ENCODE data around the gene OR4K14. TPM values are rescaled to one million over a fixed set of nuclear protein-coding genes. Genes with fewer than 3 reads are reported as not detected.

Gene OR4K14
- total RNA-seq, result not detected

GRCh38 chr14:20019257-20019865, at the start of gene OR4K14:
Gene OR4K14, minus strand, starts transcription at chr14:20019307. Its CDS starts 4,114 bp downstream, at chr14:20015193.
- Histone ChIP-seq H3K27ac (no peak within 1 kb of the TSS), H3K9me3 (peaks cover 0 to 4% (median 0%) of the 10 kb centered on the region in 3 donors), H3K4me3 (no peak within 1 kb of the TSS), H3K36me3 (replicated peaks in 1 of 2; ENCODE audit: insufficient read depth in 1 of 2, low read depth in 2 of 2) (no peaks in the 10 kb centered on the region), H3K27me3 (no peaks in the 10 kb centered on the region), H3K4me1 (no peaks in the 10 kb centered on the region)
- TF ChIP-seq POLR2A (IDR thresholded peaks at IDR 0.05), result no peak
- no peak for TF ChIP-seq CTCF (IDR thresholded peaks at IDR 0.05)
- intact Hi-C loops (cut with DNase I), result no loop called here
- DNase-seq (no peak), ATAC-seq (no peak)
- WGBS, 2 donors, result 58 to 59% methylated on average over 2 of the region's 2 CpGs

GRCh38 chr14:20059745-20060144, 40.6 kb upstream of the OR4K14 start, which contains the start of gene OR4L1:
Gene OR4L1, plus strand, starts transcription at chr14:20060045. Its CDS starts 0 bp downstream, at chr14:20060045.
- TF ChIP-seq CTCF (IDR thresholded peaks at IDR 0.05), result no peak
- H3K9me3 ChIP-seq, result no peaks in the 10 kb centered on the region
- H3K4me1 ChIP-seq, result no peaks in the 10 kb centered on the region
- DNase-seq (no peak), ATAC-seq (no peak)
- no peaks in the 10 kb centered on the region for H3K36me3 ChIP-seq (replicated peaks in 1 of 2; ENCODE audit: insufficient read depth in 1 of 2, low read depth in 2 of 2)
- WGBS, 2 donors, result 47 to 52% methylated on average over 2 of the region's 2 CpGs
- H3K27me3 ChIP-seq, result no peaks in the 10 kb centered on the region
- no peak within 1 kb of the TSS for H3K27ac ChIP-seq
- H3K4me3 ChIP-seq, result no peak within 1 kb of the TSS
- intact Hi-C loops (cut with DNase I), result no loop called here

- no peaks in the 10 kb centered on the region for H3K9me3 ChIP-seq
- H3K4me3 ChIP-seq, result no peak overlapping the region
- TF ChIP-seq POLR2A (IDR thresholded peaks at IDR 0.05), result no peak
- no peak for TF ChIP-seq CTCF (IDR thresholded peaks at IDR 0.05)
- DNase-seq (no peak), ATAC-seq (no peak)
- intact Hi-C loops (cut with DNase I), result no loop called here
- H3K4me1 ChIP-seq, result no peaks in the 10 kb centered on the region
- 31 to 41% methylated on average over 1 of the region's 1 CpG for WGBS, 2 donors
- no peak overlapping the region for H3K27ac ChIP-seq
- H3K27me3 ChIP-seq, result no peaks in the 10 kb centered on the region
- no peaks in the 10 kb centered on the region for H3K36me3 ChIP-seq (replicated peaks in 1 of 2; ENCODE audit: insufficient read depth in 1 of 2, low read depth in 2 of 2)
Measured at GRCh38 chr14:20048202-20048601, 29.1 kb upstream of the OR4K14 start.

- no peak for TF ChIP-seq POLR2A (IDR thresholded peaks at IDR 0.05)
- no peak for TF ChIP-seq CTCF (IDR thresholded peaks at IDR 0.05)
- no peaks in the 10 kb centered on the region for H3K36me3 ChIP-seq (replicated peaks in 1 of 2; ENCODE audit: insufficient read depth in 1 of 2, low read depth in 2 of 2)
- WGBS, 2 donors, result 63 to 64% methylated on average over 4 to 5 of the region's 5 CpGs
- no peak overlapping the region for H3K27ac ChIP-seq
- H3K4me1 ChIP-seq, result no peaks in the 10 kb centered on the region
- H3K27me3 ChIP-seq, result no peaks in the 10 kb centered on the region
- no peaks in the 10 kb centered on the region for H3K9me3 ChIP-seq
- intact Hi-C loops (cut with DNase I), result no loop called here
- no peak for DNase-seq
- H3K4me3 ChIP-seq, result no peak overlapping the region
- no peak for ATAC-seq
Measured at GRCh38 chr14:20044243-20044642, 25.1 kb upstream of the OR4K14 start.

GRCh38 chr14:20035938-20036337, 16.8 kb upstream of the OR4K14 start, which contains the start of gene OR4K13:
Gene OR4K13, minus strand, starts transcription at chr14:20036038. Its CDS starts 1,280 bp downstream, at chr14:20034758.
- H3K27ac ChIP-seq, result no peak within 1 kb of the TSS
- no peaks in the 10 kb centered on the region for H3K4me1 ChIP-seq
- no peak for DNase-seq
- no peaks in the 10 kb centered on the region for H3K27me3 ChIP-seq
- no peaks in the 10 kb centered on the region for H3K36me3 ChIP-seq (replicated peaks in 1 of 2; ENCODE audit: insufficient read depth in 1 of 2, low read depth in 2 of 2)
- WGBS, 2 donors, result 69 to 78% methylated on average over 4 of the region's 4 CpGs
- no peak for TF ChIP-seq POLR2A (IDR thresholded peaks at IDR 0.05)
- TF ChIP-seq CTCF (IDR thresholded peaks at IDR 0.05), result no peak
- H3K4me3 ChIP-seq, result no peak within 1 kb of the TSS
- intact Hi-C loops (cut with DNase I), result no loop called here
- H3K9me3 ChIP-seq, result no peaks in the 10 kb centered on the region
- no peak for ATAC-seq

All from body of pancreas (tissue), 4 donors.